Muscle of arm (tissue), 12 donors: ENCODE results near the gene HPCA. TPM values are rescaled to one million over a fixed set of nuclear protein-coding genes. Genes with fewer than 3 reads are reported as not detected.
A peak's percentile ranks its signal among the peaks of the same experiment; 100 is the strongest.

Experiments
- DNase-seq: peaks from one replicate; pipeline ENCODE4 v3.0.0-alpha.2; 2013
- polyA plus RNA-seq, 12 donors: library from polyadenylated mRNA; unstranded; fragments of 120-200 nt; gene quantifications; one replicate each; pipeline ENCODE4 v1.2.1, GENCODE V29; 2013; ENCODE audit not compliant: insufficient read length in 12 of 12

HPCA gene
- polyA plus RNA-seq, 12 donors, result 0.22 to 1.4 (median 0.32) TPM; not detected in 3

GRCh38 chr1:32888677-32889420, 2.6 kb downstream of the HPCA start:
- no peak for DNase-seq

DNA sequence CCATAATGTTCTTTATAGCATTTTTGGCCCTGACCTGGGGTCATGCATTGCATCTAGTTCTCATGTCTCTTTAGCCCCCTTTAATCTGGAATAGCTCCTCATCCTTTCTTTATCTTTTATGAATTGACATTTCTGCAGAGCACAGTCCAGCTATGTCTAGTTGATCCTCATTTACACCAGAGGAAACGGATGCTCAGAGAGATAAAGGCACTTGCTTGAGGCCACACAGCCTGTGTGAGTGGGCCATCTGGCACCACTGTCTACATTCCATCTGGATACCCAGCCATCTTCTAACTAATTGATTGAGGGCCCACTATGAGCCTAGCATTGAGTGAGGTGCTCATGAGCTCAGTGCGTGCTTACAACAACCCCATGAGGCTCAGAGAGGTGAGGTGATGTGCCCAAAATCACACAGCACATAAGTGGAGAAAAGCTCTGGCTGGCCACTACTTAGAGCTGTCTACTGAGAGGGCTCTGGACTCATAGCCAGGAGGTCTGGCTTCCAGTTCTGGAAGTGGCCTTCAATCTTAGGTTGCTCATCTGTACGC, 3.5 kb downstream of the HPCA start:
- DNase-seq, result no peak

DNA sequence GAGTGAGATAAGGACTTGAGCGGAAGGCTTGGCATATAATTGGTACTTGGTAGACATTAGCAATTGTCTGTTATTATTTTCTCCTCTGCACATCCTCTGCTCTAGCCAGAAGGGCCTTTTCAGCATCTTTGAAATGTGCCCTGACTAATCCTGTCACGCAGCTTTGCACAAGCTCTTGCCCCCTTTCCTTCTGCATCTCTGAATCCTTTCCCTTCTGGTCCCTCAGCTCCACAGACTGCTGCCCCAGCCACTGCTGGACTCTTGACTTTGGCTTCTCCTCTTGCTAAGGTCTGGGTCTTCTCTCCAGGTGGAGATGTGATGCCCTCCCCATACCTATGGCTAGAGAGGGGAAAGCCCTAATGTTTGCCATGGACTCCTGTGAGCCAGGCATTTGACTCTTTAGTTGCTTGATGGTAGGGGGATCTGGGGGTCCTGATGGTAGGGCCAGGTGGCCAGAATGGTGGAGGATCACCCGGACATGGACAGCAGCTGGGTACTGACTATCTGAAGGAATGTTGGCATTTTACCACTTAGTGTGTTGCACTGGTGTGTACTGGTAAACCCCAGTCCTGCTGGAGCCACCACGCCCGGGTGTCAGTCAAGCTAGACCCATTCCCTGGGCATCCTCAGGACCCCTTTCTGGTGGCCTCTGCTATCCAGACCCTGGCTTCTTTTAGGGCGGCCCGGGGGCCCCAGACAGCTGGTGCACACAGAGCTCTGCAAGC, 4.4 kb downstream of the HPCA start:
- DNase-seq, result no peak

DNA sequence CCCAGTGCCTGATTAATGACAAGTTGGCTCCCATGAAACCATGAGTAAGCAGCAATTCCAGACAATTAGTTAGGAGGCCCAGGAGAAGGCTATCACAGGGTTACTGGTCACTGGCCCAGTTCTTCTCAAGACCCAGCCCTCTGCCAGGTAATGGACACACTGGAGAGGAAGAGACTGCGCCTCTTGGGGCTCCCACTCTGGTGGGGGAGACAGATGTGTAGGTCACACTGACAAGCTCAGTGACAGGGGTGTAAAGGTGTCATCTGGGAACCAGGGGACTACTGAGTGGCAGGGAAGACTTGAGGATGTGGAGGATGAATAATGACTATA, 4.9 kb downstream of the HPCA start:
- DNase-seq, result no peak

DNA sequence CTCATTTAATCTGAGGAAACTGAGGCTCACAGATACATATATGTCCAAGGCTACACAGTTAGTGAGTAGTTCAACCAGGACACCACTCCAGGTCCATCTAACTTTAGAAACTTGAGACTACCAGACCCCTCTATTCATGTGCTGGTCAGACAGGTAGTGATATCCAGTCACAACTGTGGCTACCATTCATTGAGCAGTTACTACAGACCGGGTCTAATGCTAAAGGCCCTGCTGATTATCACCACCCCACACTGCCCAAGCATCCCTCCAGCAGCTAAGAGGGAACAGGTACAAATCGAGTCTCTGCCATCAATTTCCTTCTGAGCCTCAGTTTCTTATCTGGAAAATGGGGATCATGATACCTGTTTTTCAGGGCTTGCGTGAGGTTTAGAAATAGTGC, 5.3 kb downstream of the HPCA start:
- DNase-seq, result no peak

DNA sequence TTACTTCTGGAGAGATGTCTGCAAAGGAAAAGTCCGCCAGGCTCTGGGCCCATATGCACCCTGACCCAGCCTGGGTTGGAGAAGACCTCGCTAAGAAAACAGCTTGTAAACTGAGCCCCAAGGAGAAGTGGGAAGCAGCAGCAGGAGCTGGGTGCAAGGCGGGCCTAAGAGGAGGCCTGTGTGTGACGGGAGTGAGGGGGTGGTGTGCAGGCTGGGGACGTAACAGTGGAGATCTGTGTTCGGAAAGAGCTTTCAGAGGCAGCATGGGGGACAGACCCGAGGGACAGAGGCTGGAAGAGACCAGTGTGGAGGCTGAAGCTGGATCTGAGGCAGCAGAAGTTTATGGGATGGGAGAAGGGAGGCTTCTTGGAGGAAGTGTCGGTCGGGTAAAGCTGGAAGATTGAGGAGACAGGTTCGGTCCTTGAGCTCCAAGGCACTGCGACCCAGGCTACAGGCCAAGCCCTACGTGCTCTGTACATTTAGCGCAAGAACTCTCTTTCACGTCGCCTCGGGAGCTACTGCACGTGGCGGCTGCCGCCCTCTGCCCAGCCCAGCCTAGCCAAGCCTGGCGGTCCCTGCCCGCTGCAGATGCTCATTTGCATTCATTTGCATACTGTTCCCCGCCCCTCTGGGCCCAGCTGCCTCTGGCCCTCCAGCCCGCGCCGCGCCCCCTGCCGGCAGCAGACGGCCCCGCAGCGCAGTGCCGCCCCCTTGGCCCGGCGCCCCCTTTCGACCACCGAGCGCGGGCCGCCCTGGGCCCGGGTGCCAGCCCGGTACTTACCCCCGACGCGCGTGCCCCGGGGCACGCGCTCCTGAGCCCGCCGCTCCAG, 6.3 kb downstream of the HPCA start:
- no peak for DNase-seq

- peak; percentile 66 for DNase-seq
Observed at GRCh38 chr1:32893198-32894018, 7.1 kb downstream of the HPCA start.

- DNase-seq, result no peak
Observed at GRCh38 chr1:32894019-32894600, 7.8 kb downstream of the HPCA start.

DNA sequence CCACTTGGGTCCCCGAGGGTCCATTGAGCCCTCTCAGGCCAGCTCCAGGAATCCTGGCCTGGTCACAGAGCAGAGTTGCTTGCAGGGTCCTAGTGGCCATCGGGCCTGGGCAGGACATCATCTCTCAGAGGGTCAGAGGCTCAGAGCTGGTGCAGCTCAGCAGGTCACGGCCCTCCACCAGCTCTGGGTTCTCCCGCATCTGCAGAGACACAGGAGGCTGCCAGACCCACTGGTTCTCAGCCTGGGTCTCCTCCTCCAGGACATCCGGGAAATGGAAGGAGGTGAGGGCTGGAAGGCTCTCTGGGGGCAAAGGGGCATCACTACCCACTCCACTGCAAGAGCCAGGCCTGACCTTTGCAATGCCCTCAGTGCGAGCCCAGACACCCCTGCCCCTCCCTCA, 8.4 kb downstream of the HPCA start:
- DNase-seq, result no peak

DNA sequence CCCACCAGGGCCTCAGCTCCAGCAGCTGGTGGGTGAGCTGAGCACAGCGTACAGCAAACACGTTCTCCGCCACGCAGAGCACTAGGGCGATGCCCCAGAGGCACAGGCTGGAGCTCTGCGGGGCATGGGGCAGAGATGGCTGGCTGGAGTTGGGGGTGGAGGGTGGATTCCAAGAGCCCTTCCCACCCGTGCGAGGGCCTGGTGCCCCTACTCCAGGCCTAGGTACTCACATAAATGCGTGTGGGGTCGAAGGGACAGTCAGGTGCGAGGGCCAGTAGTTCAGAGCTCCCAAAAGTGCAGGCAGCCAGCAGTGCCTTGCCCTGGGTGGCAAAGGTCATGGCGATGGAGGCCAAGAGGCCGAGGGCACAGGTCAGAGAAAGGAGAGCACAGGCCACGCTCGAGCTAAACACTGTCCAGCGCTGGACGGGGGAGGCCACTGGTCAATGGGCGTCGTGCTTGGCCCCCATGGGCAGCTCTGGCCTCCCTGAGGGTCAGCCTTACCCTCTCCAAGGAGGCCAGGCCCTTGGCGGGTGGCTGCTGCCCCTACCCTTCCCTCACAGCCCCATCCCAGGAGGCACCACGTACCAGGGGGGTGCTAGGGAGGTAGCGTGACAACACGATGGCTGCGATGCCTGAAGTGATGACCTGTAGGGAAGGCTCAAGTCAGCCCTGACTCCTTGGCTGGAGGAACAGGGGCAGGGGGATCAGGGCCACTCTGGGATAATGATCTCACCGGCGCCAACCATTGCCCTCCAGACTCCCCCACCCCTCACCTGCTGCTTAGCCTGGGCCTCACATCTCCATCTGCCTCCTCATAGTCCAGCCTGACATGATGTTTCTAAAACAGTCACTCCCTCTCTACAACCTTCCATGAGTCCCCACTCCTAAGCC, 9.3 kb downstream of the HPCA start:
- DNase-seq, result no peak

- DNase-seq, result no peak
Observed at GRCh38 chr1:32896451-32896850, 10.2 kb downstream of the HPCA start.

- no peak for DNase-seq
Observed at GRCh38 chr1:32897082-32898049, 11.1 kb downstream of the HPCA start.

DNA sequence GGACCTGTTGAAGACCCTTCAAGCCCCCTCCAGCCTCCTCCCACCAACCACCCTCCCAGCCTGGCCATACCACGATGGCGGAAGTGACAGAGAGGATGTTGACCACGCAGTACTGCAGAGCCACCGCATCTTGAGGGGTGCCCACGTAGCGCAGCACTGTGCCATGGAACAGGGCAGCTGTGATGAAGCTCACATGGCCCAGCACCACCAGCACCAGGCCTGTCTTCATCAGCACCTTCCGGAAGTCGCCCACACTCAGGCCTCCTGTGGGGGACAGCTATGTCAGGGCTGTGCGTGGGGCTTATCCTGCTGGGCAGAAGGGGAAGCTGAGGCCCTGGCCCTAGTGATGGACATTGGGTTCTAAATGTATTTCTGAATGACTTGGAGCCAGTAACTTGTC, 11.8 kb downstream of the HPCA start:
- DNase-seq, result no peak

GRCh38 chr1:32898958-32899357, 12.7 kb downstream of the HPCA start:
- DNase-seq, result no peak

DNA sequence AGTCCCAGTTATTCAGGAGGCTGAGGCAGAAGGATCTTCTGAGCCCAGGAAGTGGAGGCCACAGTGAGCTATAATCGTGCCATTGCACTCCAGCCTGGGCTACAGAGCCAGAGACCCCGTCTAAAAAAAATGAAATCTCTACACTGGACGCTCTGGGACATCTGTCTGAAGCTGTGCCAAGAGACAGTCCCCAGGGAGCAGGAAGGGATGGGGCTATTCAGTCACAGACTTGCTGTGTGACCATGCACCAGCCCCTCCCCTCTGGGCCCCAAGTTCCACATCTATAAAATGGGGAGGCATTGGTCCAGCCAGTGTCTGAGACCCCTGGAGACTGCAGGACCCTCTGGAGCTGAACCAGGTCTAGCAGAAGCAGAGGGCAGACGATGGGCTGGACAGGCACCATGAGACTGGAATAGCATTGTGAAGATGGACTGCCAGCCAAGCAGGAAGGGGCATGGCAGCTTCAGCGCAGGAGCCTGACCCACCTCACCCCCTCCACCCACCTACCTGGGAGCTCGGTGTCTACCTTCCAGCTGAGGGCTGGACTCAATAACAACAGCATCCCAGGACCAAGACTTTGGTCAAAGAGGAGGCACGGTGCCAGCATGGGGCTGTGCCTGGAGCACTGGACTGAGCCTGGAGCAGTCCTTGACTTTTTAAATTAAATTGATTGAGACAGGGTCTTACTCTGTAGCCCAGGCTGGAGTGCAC, 13.4 kb downstream of the HPCA start:
- no peak for DNase-seq

GRCh38 chr1:32900371-32900955, 14.2 kb downstream of the HPCA start:
- no peak for DNase-seq

- DNase-seq, result no peak
Observed at GRCh38 chr1:32900956-32901822, 14.9 kb downstream of the HPCA start, which contains the start of gene TMEM54. Gene TMEM54, minus strand, starts transcription at chr1:32901389. Its CDS starts 151 bp downstream, at chr1:32901238.
